DMS53 treated with DMSO at 0.1 percent for 48 hours (cell line): Measurements from ENCODE around the gene XRCC3.

Experiments
- DNase-seq: peaks from one replicate; lab custom pipeline; 2025; ENCODE audit not compliant: unreplicated experiment; lab: John Stamatoyannopoulos, UW

The XRCC3 gene

GRCh38 chr14:103726474-103726873 lies 11.2 kb upstream of the XRCC3 start:
- DNase-seq = no peak

- DNase-seq = no peak
Observed at GRCh38 chr14:103725739-103726395, 10.6 kb upstream of the XRCC3 start.

- no peak for DNase-seq
Observed at GRCh38 chr14:103725001-103725682, 9.9 kb upstream of the XRCC3 start.

GRCh38 chr14:103724116-103724515 lies 8.9 kb upstream of the XRCC3 start:
- DNase-seq = no peak

GRCh38 chr14:103723748-103724081 lies 8.5 kb upstream of the XRCC3 start:
- no peak for DNase-seq

GRCh38 chr14:103721334-103722120 lies 6.3 kb upstream of the XRCC3 start:
- DNase-seq = no peak

GRCh38 chr14:103719751-103720150 lies 4.5 kb upstream of the XRCC3 start:
- no peak for DNase-seq

- DNase-seq = no peak
Observed at GRCh38 chr14:103718572-103718971, 3.3 kb upstream of the XRCC3 start.

GRCh38 chr14:103716899-103717411 lies 1.7 kb upstream of the XRCC3 start:
- DNase-seq = no peak

- no peak for DNase-seq
Observed at GRCh38 chr14:103716091-103716801, 995 bp upstream of the XRCC3 start.

GRCh38 chr14:103714063-103714724 lies 1.1 kb downstream of the XRCC3 start:
- no peak for DNase-seq

GRCh38 chr14:103713304-103714062 lies 1.8 kb downstream of the XRCC3 start:
- no peak for DNase-seq

GRCh38 chr14:103712633-103713247 lies 2.5 kb downstream of the XRCC3 start:
- no peak for DNase-seq

- no peak for DNase-seq
Observed at GRCh38 chr14:103711516-103712431, 3.5 kb downstream of the XRCC3 start.

GRCh38 chr14:103710771-103711377 lies 4.4 kb downstream of the XRCC3 start:
- DNase-seq = no peak

GRCh38 chr14:103709814-103710213 lies 5.4 kb downstream of the XRCC3 start:
- no peak for DNase-seq

GRCh38 chr14:103708750-103709187 lies 6.5 kb downstream of the XRCC3 start:
- no peak for DNase-seq
